GM10847 (cell line): Measurements from ENCODE around the gene PRRG2.

Experiments
- POLR2A ChIP-seq: IDR thresholded peaks from 2 replicates; pipeline ENCODE4 v1.6.1; 2011; ENCODE audit not compliant: insufficient read length; ENCODE audit errors: extremely low read depth

The PRRG2 gene

DNA sequence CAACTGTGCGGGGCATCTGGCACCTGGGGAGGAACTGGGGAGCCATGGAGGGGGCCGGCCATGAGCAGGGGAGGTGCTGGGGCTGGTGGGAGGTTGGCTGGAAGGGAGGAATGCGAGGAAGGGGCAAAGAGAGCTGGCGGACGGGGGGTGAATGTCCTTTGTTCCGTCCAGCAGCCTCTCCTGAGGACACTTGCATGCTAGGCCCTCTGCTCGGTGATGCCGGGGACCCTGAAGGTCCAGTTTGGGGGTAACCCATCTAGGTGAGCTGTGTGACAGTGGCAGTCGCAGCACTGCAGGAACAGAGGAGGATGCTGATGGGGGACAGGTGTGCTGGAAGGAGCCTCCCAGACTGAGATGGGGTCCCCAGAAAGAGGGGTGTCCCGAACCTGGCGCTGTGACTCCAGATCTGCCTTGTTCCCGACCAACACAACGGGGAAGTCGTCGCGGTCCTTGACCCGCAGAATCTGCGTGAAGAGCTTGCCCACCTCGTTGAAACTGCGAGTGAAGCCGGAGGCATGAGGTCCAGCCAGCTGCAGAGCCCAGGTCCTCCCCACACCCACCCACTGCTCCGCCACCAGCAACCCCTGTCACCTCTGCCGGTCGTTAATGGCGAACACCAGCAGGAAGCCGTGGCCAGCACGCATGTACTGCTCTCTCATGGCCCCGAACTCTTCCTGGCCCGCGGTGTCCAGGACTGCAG, 55.3 kb downstream of the PRRG2 start:
- no peak for TF ChIP-seq POLR2A

DNA sequence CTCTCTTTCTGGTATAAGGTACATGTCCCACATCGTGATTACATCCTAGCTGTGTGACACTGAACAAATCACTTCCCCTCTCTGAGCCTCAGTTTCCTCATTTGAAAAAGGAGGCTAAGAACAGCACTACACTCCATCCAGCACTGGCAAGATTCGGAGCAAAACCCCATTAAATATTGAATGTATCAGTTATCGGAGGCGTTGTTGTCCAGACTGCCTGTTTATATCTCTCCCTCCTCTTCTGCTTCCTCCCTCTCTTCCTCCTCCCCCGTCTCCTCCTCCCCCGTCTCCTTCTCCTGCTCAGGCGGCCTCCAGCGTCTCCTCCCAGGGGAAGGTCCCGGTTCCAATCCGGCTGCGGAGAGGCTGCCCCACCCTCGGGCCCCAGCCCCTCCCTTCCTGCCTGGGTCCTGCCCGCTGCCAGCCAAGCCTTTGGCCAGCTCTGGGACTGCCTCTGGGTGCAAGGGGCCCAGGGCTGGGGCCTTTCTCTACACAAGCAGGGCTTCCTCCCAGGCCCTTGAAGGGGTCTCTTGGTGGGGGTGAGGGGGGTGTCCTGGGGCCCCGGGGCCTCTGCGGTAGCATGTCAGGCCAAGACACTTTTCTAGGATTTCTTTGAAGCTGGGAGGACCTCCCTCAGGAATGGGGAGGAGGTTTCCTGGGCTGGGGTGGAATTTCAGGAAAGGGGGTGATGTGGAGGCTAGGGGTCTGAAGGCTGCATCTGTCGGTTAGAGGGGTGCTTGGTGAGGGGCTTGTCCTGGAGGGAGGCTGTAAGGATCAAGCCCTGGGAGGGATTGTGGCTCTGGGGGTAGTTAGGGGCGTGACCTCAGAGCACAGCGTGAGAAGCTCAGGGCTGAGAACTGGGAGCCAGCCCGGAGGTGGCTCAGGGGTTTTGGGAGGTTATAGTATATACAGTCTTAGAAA, 57.0 kb downstream of the PRRG2 start:
- TF ChIP-seq POLR2A: no peak

DNA sequence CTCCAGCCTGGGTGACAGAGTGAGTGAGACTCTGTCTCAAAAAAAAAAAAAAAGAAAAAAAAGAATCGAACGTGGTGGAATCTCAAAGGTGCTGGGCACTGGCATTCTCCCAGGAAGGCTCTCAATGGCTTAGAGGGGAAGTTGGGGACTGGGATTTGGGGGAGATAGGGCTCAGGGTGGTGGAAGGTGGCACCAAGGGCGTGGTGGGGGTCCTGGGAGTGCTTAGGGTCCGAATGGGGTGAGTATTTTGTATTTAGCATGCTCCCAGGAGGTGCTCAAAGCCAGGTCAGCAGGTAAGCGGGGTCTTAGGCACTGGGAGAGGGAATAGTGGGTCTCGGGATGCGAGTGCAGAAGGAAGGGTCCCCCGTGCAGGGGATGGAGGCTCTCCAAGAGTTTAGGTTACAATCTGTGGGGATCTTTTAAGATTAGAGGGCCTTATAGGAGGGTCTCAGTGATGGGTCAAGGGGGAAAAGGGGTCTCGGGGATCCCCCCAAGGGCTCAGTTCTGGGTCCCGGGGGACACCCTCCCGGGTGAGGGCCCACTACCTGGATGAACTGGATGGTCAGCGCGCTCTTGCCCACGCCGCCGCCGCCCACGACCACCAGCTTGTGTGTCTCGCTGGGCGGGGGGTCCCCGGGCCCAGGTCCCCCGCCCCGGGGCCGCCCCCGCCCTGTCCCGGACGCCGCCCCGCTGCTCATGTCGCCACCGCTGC, 58.4 kb downstream of the PRRG2 start:
- TF ChIP-seq POLR2A: no peak

DNA sequence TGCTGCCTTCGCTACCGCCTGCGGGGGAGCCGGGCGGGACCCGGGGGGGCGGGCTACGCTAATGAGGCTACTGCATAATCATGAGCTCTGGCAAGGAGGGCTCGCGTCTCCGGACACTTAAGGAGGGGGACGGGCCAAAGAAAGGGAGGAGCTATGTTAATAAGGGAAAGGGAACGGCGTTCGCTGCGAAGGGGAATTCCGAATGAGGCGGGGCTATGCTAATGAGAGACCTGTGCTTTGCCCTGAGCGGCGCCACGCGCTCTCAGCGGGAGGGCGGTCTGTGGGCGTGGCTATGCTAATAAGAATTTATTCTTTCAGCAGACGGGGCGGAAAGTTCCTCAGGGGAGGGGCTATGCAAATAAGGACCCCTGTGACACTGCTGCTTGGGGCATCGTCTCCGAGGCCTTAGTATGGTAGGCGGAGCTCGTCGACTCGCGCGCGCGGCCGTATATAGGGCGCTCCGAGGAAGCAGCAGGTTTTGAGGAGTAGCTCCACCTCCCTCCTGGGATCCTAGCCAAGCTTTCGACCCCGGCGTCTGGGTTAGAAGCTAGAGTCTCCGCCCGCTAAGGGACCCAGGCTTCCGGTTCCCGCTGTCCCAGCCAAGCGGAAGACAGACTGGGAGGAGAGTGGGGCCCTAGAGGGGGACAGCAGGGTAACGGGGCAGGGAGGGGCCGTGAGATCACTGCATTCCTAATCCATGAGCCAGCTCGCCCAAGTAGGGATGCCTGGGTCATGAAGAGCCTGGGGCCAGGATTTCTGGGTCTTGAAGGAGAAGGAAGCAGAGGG, 59.2 kb downstream of the PRRG2 start, which contains the start of gene RRAS:
RRAS (minus strand) TSS at position 31 of the 786 bp plus-strand sequence. CDS start 45 bp downstream, outside the sequence.
- peak; percentile 65 for TF ChIP-seq POLR2A
